ENCODE data around the gene TRABD2B.

DNA sequence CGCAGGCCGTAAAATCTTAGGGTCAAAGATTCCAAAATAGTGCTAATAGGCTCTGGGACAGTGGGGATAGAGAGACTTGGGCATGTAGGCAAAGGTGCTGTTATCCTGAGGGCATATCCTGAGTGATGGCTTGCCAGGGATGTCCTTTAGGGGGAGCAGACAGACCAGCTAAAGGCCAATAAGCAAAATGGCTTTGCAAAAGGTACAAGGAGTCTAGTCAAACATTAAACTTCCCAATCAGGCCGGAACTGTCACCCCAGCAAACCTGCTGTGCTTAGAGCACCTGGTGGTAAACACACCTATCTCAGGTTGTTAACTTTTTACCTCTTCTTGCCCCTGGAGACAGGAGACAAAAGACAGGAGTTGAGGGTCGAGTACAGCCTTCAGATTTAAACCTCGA lies 49.1 kb downstream of the TRABD2B start:
- no peak for TF ChIP-seq CTCF (IDR thresholded peaks at IDR 0.05)
- TF ChIP-seq POLR2AphosphoS5 (IDR thresholded peaks at IDR 0.05), result no peak
